Right renal pelvis (tissue), 4 donors: ENCODE measurements around the gene ALK. TPM values are rescaled to one million over a fixed set of nuclear protein-coding genes. Genes with fewer than 3 reads are reported as not detected.

Experiments
- DNase-seq, 4 donors: peaks; one replicate each; pipeline ENCODE4 v3.0.0-alpha.2; 2013; ENCODE audit warnings: low read depth in 4 of 4, low spot score in 3 of 4, missing footprints in 1 of 4
- polyA plus RNA-seq, 4 donors: library from polyadenylated mRNA; unstranded; fragments of 120-200 nt; gene quantifications; one replicate each; pipeline ENCODE4 v1.2.1, GENCODE V29; 2013; ENCODE audit not compliant: insufficient read length in 4 of 4

The ALK gene
- polyA plus RNA-seq, 4 donors, result 0.11 to 0.50 (median 0.29) TPM

GRCh38 chr2:29475499-29475898 lies 445.9 kb downstream of the ALK start:
- DNase-seq, result no peak

- DNase-seq, result no peak
Observed at GRCh38 chr2:29469961-29470360, 451.4 kb downstream of the ALK start.

GRCh38 chr2:29469516-29469915 lies 451.9 kb downstream of the ALK start:
- no peak for DNase-seq

- no peak for DNase-seq
Observed at GRCh38 chr2:29463181-29463900, 458.0 kb downstream of the ALK start.

- no peak for DNase-seq
Observed at GRCh38 chr2:29462293-29462692, 459.1 kb downstream of the ALK start.

- no peak for DNase-seq
Observed at GRCh38 chr2:29460190-29460589, 461.2 kb downstream of the ALK start.

- DNase-seq, result no peak
Observed at GRCh38 chr2:29459445-29460179, 461.8 kb downstream of the ALK start.

- no peak for DNase-seq
Observed at GRCh38 chr2:29456429-29456828, 465.0 kb downstream of the ALK start.

- no peak for DNase-seq
Observed at GRCh38 chr2:29455200-29455860, 466.1 kb downstream of the ALK start.

- no peak for DNase-seq
Observed at GRCh38 chr2:29452036-29452435, 469.4 kb downstream of the ALK start.

- no peak for DNase-seq
Observed at GRCh38 chr2:29450596-29451222, 470.7 kb downstream of the ALK start.

- no peak for DNase-seq
Observed at GRCh38 chr2:29449499-29449898, 471.9 kb downstream of the ALK start.

GRCh38 chr2:29448096-29448688 lies 473.2 kb downstream of the ALK start:
- no peak for DNase-seq

- no peak for DNase-seq
Observed at GRCh38 chr2:29447513-29447912, 473.9 kb downstream of the ALK start.

- DNase-seq, result no peak
Observed at GRCh38 chr2:29446847-29447246, 474.5 kb downstream of the ALK start.

GRCh38 chr2:29444150-29444549 lies 477.2 kb downstream of the ALK start:
- no peak for DNase-seq

GRCh38 chr2:29443627-29444026 lies 477.8 kb downstream of the ALK start:
- DNase-seq, result no peak

- DNase-seq, result no peak
Observed at GRCh38 chr2:29443151-29443550, 478.2 kb downstream of the ALK start.

- DNase-seq, result no peak
Observed at GRCh38 chr2:29440921-29441623, 480.3 kb downstream of the ALK start.

- no peak for DNase-seq
Observed at GRCh38 chr2:29433920-29434319, 487.5 kb downstream of the ALK start.
